GM21723 (cell line): Measurements from ENCODE around the gene WDR64.
"Not testable (repeated sequence)": the region's sequence is repeated elsewhere in the genome, so short reads cannot be mapped to it uniquely, and the experiment has no call there.

ENCODE experiments used
- ATAC-seq: cut with Tn5 transposase; IDR thresholded peaks from one replicate; pipeline ENCODE4 v1.9.1; 2021; ENCODE audit warnings: mild to moderate bottlenecking, moderate library complexity; ENCODE audit not compliant: unreplicated experiment

The WDR64 gene

DNA sequence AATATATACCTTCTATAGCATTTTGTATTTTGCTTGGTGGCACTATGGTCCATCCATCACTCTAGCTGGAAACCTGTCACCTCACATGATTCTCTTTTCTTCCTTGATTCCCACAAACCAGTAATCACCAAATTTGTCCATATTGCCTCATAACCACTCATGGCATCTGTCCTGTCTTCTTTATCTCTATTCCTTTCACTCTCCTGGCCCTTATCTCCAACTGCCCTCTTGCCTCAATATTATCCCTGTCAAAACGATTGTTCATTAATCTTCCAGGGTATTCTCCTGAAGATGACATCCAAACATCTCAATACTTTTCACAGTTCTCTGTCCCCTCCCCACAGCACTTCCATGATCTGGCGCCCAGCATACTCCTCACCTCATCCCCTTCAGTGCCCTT, 46.1 kb downstream of the WDR64 start:
- ATAC-seq, result no peak

DNA sequence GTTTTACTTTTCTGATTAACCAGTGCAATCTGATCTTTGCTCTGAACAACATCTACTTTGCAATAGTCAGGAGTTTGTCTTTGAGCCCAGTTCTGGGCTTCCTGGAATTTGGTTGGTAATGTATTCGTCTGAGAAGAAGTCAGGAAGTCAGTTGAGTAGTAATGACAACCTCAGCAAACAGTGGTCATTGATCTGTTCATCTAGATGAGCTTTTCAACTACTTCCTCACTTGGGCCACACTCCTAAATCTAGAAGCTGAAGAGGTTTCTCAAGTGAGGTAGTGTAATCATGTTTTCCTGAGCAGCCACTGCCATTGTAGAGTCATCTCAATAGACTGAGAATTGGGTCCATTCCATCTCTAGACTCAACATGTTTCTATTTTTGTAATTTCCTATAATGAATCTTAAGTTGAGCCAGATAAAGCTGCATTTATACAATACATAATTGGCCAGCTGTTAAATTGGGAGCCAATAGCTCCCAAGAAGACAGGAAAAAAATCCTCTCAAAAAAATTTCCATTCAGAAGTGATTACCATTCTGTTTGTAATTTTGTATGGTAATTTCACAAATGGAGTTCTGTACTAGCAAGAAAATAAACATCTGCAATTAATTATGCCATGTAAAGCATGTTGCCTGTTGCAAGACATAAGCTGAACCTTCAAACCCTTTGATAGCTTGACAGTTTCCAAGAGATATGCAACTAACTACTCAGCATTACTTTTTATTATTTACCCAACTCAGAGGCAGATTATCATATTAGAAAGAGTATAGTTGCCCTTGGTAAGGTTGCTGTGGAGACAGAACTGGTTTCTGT, 49.6 kb downstream of the WDR64 start:
- ATAC-seq, result no peak

DNA sequence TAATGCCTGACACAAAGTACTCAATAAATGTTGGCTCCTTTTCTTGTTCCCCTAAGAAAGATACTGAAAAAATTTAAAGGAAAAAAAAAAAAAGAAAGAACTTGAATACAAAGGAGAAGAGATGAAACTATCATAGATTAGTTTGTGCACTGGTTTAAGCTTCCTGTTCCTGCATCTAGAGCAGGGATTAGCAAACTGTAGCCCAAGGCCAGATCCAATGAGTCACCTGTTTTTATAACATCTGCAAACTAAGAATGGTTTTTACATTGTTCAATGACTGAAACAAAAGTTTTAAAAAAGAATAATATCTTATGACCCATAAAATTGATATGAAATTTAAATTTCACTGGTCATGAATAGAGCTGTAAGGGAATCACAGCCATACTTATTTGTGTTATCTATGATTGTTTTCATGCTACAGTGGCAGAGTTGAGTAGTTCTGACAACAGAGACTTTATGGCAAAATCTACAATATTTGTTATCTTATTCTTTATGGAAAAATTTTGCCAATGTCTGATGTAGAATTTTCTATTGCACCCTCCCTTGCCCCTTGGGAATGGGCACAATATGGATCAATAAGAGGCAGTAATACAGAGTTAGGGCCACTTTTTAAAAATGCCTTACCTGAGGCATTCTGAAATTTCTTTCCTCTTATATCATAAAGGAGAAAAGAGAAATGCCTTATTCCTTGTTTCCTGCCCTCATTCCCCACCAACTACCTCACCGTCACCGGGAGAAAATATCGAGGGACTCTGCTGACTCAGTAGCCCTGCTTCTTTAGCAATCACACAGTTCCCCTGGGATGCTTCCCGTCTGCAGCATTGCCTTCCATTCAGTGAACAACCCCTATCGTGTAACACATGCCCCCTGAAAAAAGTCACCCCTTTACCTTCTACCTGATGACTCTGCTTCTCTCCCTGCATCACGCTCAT, 50.6 kb downstream of the WDR64 start:
- ATAC-seq, result no peak

DNA sequence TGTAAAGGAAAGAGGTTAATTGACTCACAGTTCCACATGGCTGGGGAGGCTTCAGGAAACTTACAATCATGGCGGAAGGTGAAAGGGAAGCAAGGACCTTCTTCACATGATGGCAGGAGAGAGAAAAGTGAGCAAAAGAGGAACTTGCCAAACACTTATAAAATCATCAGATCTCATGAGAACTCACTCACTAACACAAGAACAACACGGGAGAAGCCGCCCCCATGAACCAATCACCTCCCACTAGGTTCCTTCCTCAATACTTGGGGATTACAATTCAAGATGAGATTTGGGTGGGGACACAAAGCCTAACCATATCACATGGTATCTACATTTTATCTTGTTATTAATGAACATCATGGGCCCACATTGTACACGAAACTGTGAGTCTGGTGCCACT, 51.7 kb downstream of the WDR64 start:
- not testable (repeated sequence) for ATAC-seq

DNA sequence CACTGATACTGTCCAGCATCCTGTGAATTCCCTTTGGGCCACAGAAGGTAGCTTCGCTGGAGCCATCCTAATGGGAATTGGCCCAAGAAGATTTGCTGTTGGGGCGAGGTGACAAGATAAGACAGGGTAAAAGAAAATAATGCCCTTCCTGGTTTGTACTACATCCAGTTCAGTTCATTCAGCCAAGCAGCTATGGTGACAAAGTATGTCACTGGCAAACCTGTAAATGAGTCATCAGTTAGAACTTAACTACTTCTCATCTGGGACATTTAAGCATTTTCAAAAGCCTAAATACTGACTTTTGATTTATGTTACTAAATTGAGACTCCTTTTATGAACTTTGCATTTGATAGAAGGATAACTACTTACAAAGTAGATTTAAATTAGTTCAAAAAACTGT, 54.2 kb downstream of the WDR64 start:
- ATAC-seq, result no peak

DNA sequence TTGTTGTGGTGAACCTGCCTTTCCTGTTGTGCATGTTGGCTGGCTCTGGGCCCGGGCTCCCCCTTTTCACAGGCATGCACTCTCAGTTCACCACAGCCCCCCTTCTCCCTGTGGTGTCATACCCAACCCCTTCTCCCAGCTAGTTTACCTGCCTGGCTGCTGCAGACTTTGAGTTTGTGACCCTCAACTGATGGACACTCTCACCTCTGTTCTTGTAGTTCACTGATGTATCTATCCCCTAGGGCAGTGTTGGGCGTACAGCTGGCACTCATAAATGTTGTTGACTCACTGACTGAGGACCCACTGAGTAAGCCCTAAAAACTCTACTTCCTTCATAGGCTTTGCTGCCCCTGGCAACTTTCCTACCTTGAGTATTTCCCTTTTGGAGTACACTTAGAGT, 54.9 kb downstream of the WDR64 start:
- no peak for ATAC-seq

DNA sequence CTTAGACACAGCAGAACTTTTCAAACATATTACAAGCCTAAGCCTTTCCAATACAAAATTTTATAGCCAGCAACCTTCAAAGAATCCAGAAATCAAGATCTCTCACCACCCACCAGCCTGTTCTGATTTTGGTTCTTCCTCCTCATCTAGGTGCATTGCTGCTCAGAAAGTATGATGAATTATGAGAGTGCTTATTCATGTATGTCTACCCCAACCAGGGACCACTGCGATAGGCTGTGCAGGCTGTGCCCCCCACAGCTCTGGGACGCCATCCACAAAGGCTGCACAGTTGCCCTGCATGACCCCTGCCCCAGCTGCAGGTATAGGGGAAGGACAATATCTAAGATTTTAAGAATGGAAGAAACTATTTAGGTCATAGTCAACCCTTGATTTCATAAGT, 55.4 kb downstream of the WDR64 start:
- ATAC-seq, result no peak

DNA sequence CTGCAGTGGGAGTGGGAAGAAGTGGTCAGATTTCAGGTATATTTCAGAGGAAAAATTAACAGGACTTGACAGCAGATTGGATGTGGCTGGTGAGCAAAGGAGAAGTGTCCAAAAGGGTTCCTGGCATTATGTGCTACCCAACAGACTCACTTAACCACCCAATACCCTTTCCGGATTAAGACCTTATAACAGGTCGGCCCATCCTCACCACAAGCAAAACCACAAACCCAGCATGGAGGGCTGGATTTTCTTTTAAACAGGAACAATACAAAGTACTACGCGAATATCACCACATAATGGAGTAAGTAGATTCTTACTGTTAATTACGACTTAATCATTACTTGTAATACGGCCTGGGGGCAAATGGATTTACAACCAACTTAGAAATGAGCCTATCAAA, 59.2 kb downstream of the WDR64 start:
- no peak for ATAC-seq

DNA sequence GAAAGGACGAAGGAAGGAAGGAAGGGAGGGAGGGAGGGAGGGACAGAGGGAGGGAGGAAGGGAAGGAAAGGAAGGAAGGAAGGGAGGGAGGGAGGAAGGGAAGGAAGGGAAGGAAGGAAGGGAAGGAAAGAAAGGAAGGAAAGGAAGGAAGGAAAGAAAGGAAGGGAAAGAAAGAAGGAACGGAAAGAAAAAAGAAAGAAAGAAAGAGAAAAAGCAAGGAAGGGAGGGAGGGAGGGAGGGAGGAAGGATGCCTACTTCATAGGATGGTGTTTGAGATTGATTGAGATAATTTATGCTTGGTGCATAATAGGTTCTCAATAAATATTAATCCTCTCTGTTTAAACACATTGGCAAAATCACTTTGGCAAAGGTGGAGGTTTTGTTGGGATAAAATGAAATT, 61.2 kb downstream of the WDR64 start:
- ATAC-seq, result no peak

DNA sequence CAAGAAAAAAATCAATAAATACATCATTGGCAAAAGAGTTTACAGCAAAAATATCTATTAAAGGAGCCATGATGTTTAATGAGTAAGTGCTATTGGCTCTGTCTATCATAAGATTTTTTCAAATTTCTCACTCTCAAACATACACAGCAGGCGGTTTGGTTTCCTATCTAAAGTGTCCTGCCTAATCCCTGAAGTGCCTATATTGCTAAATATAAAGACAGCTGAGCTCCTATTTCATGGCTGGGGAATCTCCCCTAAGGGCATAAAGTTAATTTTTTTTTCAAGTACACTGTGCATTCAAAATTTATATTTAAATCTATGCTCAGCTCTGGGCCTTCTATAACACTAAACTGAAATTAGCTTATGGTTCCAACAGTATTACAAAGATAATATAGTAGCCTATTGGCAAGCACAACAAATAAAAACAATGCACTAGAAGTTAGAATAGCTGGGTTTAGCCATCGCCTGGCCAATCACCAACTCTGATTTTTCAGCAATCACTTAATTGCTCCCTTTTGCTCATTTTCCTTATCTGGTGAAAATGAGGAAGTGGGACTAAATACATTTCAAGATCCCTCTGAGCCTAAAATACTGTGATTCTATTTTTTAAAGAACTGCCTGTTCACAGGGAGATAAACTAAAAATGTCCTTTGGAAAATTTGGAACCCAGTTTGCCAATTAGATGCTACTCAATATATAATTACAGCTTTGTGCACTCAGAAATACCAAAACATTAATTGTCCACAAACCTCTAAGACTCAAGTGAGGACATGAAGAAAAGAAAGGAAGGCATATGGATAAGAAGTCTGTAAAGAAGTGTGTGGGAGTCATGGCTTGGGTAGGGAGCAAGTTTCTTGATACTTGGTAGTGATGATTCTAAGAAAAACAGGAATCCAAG, 62.5 kb downstream of the WDR64 start:
- ATAC-seq, result no peak

DNA sequence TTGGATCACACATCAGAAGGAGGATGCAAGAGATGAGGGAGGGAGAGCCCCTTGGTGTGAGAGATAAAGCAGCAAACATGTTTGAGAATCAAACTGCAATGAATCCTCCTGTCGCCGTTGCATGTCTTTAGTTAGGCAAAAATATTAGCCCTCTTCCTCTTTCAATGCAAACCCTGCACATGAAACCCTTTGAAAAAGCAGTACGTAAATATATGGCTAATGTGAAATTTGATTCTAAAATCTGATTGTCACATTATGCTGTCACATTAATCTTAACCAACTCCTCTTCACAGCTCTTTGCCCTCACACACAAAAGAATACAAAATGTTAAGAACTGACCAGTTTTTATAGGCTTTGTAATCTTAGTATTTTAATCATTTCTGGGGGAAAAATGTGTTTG, 63.4 kb downstream of the WDR64 start:
- no peak for ATAC-seq

DNA sequence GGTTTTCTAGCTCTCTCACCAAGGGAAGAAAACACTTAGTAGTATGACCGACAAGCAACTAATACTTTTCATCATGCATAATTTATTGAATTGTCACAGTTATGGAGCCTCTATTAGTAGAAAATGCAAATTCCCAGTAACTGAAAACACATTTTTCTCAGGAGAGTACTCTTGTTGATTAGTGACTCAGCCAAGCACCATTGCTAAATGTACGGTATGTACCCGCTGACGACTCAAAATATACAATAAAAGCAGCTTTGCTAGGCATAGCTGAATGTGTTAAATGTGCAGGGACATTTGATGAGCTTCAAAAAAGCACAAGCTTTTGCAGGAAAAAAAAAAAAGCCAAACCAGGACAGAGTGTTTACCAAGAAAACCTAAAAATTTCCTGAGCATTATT, 63.9 kb downstream of the WDR64 start:
- ATAC-seq, result no peak

DNA sequence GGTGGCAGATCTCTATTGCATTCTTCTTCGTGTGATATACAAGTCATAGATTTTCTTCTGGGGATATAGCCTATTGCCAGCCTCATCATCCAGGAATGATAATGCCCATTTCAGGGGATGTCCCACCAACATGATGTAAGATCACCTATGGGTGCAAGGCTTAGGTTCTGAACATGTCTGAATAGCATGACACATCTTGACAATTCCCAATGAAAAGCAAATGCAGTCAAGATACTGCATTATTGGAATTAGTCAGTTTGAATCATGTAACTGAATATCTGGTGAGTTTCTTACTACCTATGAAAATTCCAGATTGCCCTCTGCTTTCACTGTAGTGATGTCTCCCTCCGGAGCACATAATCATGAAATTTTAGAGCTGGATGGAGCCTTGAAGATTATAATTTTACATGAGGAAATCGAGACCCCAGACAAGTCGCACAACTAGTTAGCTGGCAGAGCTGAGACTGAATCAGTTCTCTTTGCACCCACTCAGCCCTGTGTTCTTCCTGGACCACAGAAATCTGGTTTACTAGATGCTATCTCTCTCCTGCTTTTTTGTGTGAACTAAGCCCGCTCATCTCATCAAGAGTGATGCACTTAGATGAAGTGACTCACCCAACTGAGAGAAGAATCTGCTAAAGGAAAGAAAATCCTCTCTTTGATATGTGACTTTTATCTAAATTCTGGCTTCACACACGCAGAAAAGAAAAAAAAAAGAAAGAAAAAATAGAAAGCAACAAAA, 65.0 kb downstream of the WDR64 start:
- no peak for ATAC-seq

DNA sequence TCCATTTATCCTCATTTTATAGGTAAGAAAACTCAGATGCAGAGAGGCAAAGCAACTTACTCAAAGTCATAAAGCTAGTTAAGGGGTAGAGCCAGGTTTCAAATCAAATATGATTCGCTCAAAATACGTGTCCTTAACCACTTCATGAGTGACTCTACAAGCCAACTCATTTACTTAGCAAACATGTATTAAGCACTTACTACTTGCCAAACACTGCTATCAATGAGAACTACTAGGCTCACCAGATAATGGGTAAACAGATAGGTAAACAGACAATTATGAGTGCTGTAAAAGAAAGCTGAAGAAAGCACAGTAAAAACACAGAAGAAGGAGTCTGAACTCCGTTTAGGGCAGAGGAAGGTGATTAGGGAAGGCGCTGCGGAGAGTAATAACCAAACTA, 65.9 kb downstream of the WDR64 start:
- ATAC-seq, result no peak

DNA sequence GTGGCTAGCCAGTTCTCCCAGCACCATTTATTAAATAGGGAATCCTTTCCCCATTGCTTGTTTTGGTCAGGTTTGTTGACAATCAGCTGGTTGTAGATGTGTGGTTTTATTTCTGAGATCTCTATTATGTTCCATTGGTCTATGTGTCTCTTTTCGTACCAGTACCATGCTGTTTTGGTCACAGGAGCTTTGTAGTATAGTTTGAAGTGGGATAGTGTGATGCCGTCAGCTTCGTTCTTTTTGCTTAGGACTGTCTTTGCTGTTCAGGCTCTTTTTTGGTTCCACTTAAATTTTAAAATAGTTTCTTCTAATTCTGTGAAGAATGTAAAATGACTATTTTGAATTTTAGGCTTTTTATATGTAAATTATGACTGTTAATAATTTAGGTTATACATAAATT, 68.9 kb downstream of the WDR64 start:
- ATAC-seq, result no peak

DNA sequence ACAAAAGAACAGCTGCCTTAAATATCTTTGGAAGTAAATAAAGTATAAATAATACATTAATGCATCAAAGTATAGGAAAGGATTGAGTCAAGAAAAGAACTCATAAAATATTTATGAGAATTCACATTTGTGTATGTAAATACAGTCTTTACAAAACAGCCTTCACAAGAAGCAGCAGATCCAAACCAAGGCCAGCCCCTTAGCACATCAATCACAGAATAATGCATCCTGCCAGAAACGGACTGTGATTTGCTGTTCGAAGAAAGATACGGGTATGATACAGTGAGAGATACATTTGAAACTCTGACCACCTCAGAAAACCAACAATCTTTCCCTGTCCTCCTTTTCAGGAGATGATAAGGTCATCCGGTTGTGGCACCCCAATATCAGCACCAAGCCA, 70.9 kb downstream of the WDR64 start:
- no peak for ATAC-seq

DNA sequence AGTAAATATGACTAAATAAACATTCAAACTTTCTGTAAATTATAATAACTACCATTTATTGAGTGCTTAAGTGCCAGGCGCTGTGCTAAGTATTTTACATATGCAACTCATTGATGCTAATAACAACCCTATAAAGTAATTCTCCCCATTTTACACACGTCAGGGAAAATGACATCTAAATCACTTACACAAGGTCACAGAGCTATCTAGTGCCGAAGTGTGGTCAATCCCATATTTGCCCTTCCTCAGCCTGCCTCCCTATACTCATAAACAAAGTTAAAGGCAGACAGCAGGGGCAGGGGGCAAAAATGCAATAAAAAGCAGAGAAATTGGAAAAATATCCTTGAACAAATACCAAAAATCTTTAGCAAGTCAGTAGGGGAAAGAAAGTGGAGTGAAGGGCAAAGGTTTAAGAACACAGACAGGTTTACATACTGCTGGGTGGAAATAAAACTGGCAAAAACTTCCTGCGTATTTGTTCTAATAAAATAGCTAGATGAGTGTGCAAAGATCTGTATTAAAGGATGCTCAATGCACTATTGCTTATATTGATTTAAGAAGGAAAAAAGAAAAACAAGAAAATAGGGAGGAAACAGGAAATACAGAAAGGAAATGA, 72.8 kb downstream of the WDR64 start:
- no peak for ATAC-seq

DNA sequence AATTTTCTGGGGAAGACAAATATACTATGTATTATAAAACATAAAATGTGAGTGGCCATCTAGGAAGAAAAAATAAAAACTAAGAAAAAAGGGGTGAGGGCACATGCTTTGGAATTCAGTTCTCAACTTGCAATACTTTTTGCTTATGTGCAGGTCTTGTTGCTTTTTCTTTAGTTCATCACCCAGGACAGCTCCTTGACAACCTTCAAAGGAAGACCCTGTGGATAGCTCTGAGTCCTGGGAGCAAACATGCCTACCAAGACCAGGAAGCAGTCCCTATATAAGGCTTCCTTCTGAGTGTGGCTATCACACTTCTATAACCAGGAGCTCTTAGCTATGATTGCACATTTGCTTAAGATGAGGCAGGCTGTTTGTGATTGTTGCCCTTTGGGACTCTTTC, 78.0 kb downstream of the WDR64 start:
- no peak for ATAC-seq

DNA sequence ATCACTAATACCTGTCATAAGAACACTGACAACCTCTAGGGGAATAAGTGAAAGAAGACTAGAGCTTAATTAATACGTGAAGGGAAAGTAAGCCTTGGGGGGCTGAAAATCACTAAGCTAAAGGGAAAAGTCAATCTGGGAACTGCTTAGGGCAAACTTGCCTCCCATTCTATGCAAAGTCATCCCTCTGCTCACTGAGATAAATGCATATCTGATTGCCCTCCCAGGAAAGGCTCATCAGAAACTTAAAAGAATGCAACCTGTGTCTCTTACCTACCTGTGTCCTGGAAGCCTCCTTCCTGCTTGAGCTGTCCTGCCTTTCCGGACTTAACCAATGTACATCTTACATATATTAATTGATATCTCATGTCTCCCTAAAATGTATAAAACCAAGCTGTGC, 81.8 kb downstream of the WDR64 start:
- ATAC-seq, result no peak

DNA sequence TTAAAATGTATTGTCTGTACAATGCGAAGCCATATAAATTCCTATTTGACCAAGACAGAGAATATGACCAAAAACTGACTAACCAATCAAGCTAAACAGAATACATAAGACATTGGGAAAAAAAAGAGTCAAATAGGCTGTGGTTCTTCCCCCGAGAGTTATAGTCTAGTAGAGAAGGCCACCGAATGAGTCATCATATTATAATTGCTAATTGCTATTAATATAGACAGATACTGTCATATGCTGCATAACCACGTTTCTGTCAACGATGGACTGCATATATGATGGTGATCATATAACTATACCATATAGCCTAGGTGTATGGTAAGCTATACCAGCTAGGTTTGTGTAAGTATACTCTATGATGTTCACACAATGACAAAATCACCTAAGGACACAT, 82.5 kb downstream of the WDR64 start:
- no peak for ATAC-seq
